ENCODE results near the gene ZNF776. TPM values are rescaled to one million over a fixed set of nuclear protein-coding genes. Genes with fewer than 3 reads are reported as not detected.

ZNF776 gene
- total RNA-seq, 1 donor from 2014 or later, result 48.3 TPM

DNA sequence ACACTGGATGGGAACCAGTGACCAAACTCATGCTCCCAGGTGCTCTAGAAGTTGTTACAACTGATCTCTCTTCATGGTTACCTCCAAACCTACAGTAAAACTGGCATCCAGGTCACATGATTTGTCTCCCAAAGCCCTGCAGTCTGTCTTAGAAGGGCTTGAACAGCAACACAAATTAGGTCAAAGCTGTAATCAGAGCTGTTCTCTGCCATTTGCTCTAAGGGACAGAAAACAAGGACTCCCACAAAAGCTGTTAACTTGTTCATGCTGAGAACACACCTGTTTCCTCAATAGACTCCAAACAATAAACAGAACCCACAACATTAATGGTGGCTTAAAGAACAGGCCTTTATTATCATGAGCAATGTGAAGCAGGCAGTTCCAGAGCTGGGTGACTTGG lies 27.2 kb upstream of the ZNF776 start:
- Histone ChIP-seq H3K4me2 (no peak overlapping the region), H3K36me3 (peaks cover 8% of the 10 kb centered on the region), H3K4me1 (no peaks in the 10 kb centered on the region), H3K4me3 (no peak overlapping the region), H3K27ac (no peak overlapping the region), H3K9ac (no peak overlapping the region), H4K20me1 (ENCODE audit: low read depth) (no peaks in the 10 kb centered on the region), H3K27me3 (no peaks in the 10 kb centered on the region), H3F3A (ENCODE audit: low read depth) (no peaks in the 10 kb centered on the region), H2AFZ (replicated peaks) (no peak overlapping the region), H3K9me3 (ENCODE audit: low read depth) (no peaks in the 10 kb centered on the region), H3K79me2 (ENCODE audit: low read depth) (no peaks in the 10 kb centered on the region)
- DNase-seq (ENCODE audit: low spot score), result no peak
- Mint-ChIP-seq H3K9me3 (peaks cover 87% of the 10 kb centered on the region), H3K27ac (no peak overlapping the region), H3K36me3 (peaks cover 74% of the 10 kb centered on the region), H3K27me3 (ENCODE audit: insufficient read depth, low read depth) (peaks cover 4% of the 10 kb centered on the region), H3K4me1 (no peaks in the 10 kb centered on the region), H3K4me3 (no peak overlapping the region)
- TF ChIP-seq, protein P1, sequence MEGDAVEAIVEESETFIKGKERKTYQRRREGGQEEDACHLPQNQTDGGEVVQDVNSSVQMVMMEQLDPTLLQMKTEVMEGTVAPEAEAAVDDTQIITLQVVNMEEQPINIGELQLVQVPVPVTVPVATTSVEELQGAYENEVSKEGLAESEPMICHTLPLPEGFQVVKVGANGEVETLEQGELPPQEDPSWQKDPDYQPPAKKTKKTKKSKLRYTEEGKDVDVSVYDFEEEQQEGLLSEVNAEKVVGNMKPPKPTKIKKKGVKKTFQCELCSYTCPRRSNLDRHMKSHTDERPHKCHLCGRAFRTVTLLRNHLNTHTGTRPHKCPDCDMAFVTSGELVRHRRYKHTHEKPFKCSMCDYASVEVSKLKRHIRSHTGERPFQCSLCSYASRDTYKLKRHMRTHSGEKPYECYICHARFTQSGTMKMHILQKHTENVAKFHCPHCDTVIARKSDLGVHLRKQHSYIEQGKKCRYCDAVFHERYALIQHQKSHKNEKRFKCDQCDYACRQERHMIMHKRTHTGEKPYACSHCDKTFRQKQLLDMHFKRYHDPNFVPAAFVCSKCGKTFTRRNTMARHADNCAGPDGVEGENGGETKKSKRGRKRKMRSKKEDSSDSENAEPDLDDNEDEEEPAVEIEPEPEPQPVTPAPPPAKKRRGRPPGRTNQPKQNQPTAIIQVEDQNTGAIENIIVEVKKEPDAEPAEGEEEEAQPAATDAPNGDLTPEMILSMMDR (IDR thresholded peaks at IDR 0.05), result no peak
- TF ChIP-seq EZH2 (IDR thresholded peaks at IDR 0.05), result no peak
- TF ChIP-seq EZH2phosphoT487 (IDR thresholded peaks at IDR 0.05), result no peak

- H3K9ac ChIP-seq, result no peak overlapping the region
- TF ChIP-seq EZH2phosphoT487 (IDR thresholded peaks at IDR 0.05) (no peak), EZH2 (IDR thresholded peaks at IDR 0.05) (no peak)
- TF ChIP-seq, protein P1 (IDR thresholded peaks at IDR 0.05), result no peak
- no peak overlapping the region for H3K27ac ChIP-seq
- H3K4me1 Mint-ChIP-seq, result no peaks in the 10 kb centered on the region
- H3K27me3 Mint-ChIP-seq (ENCODE audit: insufficient read depth, low read depth), result peaks cover 4% of the 10 kb centered on the region
- H3K36me3 Mint-ChIP-seq, result peaks cover 72% of the 10 kb centered on the region
- no peaks in the 10 kb centered on the region for H3F3A ChIP-seq (ENCODE audit: low read depth)
- H3K79me2 ChIP-seq (ENCODE audit: low read depth), result peaks cover 6% of the 10 kb centered on the region
- no peak overlapping the region for H2AFZ ChIP-seq (replicated peaks)
- H3K4me3 ChIP-seq, result no peak overlapping the region
- H3K9me3 Mint-ChIP-seq, result peaks cover 86% of the 10 kb centered on the region
- H3K36me3 ChIP-seq, result peaks cover 8% of the 10 kb centered on the region
- no peak for DNase-seq (ENCODE audit: low spot score)
- H3K27me3 ChIP-seq, result no peaks in the 10 kb centered on the region
- no peaks in the 10 kb centered on the region for H3K4me1 ChIP-seq
- no peaks in the 10 kb centered on the region for H4K20me1 ChIP-seq (ENCODE audit: low read depth)
- H3K4me3 Mint-ChIP-seq, result no peak overlapping the region
- no peaks in the 10 kb centered on the region for H3K9me3 ChIP-seq (ENCODE audit: low read depth)
- no peak overlapping the region for H3K27ac Mint-ChIP-seq
- no peak overlapping the region for H3K4me2 ChIP-seq
Observed at GRCh38 chr19:57719901-57720519, 26.6 kb upstream of the ZNF776 start.

DNA sequence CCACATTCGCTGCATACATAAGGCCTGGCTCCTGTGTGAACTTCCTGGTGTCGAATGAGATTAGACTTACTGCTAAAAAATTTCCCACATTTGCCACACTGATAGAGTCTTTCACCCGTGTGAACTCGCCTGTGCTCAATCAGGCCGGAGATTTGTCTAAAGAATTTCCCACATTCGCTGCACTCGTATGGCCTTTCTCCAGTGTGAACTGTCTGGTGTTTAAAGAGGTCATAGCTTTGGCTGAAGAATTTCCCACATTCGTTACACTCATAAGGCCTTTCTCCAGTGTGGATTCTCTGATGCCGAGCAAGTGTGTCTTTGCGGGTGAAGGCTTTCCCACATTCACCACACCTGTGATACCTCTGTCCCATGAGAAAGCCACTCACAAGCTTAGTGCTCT lies 25.7 kb upstream of the ZNF776 start:
- peaks cover 4% of the 10 kb centered on the region for H3K27me3 Mint-ChIP-seq (ENCODE audit: insufficient read depth, low read depth)
- H3K79me2 ChIP-seq (ENCODE audit: low read depth), result peaks cover 14% of the 10 kb centered on the region
- H3K4me1 Mint-ChIP-seq, result no peaks in the 10 kb centered on the region
- TF ChIP-seq EZH2phosphoT487 (IDR thresholded peaks at IDR 0.05) (no peak), EZH2 (IDR thresholded peaks at IDR 0.05) (no peak)
- TF ChIP-seq, protein P1 (IDR thresholded peaks at IDR 0.05), result no peak
- no peaks in the 10 kb centered on the region for H3K27me3 ChIP-seq
- H2AFZ ChIP-seq (replicated peaks), result no peak overlapping the region
- H3K9me3 Mint-ChIP-seq, result peaks cover 87% of the 10 kb centered on the region
- H3K36me3 ChIP-seq, result peaks cover 8% of the 10 kb centered on the region
- H4K20me1 ChIP-seq (ENCODE audit: low read depth), result no peaks in the 10 kb centered on the region
- no peaks in the 10 kb centered on the region for H3K9me3 ChIP-seq (ENCODE audit: low read depth)
- no peak overlapping the region for H3K4me3 Mint-ChIP-seq
- DNase-seq (ENCODE audit: low spot score), result no peak
- H3K4me1 ChIP-seq, result no peaks in the 10 kb centered on the region
- peaks cover 66% of the 10 kb centered on the region for H3K36me3 Mint-ChIP-seq
- H3F3A ChIP-seq (ENCODE audit: low read depth), result no peaks in the 10 kb centered on the region
- H3K4me2 ChIP-seq, result no peak overlapping the region
- H3K4me3 ChIP-seq, result no peak overlapping the region
- H3K9ac ChIP-seq, result no peak overlapping the region
- no peak overlapping the region for H3K27ac Mint-ChIP-seq
- no peak overlapping the region for H3K27ac ChIP-seq
